Lower lobe of right lung (tissue), 2 donors: Measurements from ENCODE around the gene TMEM233. TPM values are rescaled to one million over a fixed set of nuclear protein-coding genes. Genes with fewer than 3 reads are reported as not detected.

Experiments
- ATAC-seq, 2 donors: fragments of 200-7000 bp; cut with Tn5 transposase; one replicate each; pipeline ENCODE4 v1.9.1; 2020 to 2022; ENCODE audit warnings: mild to moderate bottlenecking in 2 of 2, moderate library complexity in 2 of 2
- DNase-seq: peaks from one replicate; pipeline ENCODE4 v3.0.0-alpha.2; 2020
- H3K27ac ChIP-seq: fragments of 200-600 bp; one replicate; pipeline ENCODE4 v1.8.0; 2022
- H3K27me3 ChIP-seq: fragments of 200-600 bp; one replicate; pipeline ENCODE4 v1.8.0; 2022; ENCODE audit warnings: low read depth
- H3K36me3 ChIP-seq: fragments of 200-600 bp; one replicate; pipeline ENCODE4 v1.8.0; 2022; ENCODE audit warnings: mild to moderate bottlenecking
- H3K4me1 ChIP-seq: fragments of 200-600 bp; one replicate; pipeline ENCODE4 v1.8.0; 2022
- H3K4me3 ChIP-seq: fragments of 200-600 bp; one replicate; pipeline ENCODE4 v1.8.0; 2022; ENCODE audit warnings: mild to moderate bottlenecking
- H3K9me3 ChIP-seq: fragments of 200-600 bp; one replicate; pipeline ENCODE4 v1.8.0; 2022
- intact Hi-C: fragments of 100-400 bp; cut with DNase I; formaldehyde crosslinking; loops from one replicate; pipeline ENCODE4 v1.11.0; 2022
- long read RNA-seq: library from polyadenylated mRNA; unstranded; transcript quantifications from one replicate; pipeline ENCODE4 v2.0.0, GENCODE V29; 2021
- total RNA-seq: library from RNA; stranded (reverse); fragmentation: NEBNext Ultra II Directional; extraction: Animal tissue kit (Norgen Biotek cat#: 25700); gene quantifications from one replicate; pipeline ENCODE4 v1.2.1, GENCODE V29; 2021
- TF ChIP-seq, protein P1 (sequence below): fragments of 200-600 bp; IDR thresholded peaks from one replicate; pipeline ENCODE4 v1.8.0; 2022; ENCODE audit warnings: antibody characterized with exemption, mild to moderate bottlenecking
- donor health status: DM: no; HTN: yes; CAD: no; lungs with severe emphysema.

TMEM233 gene
- total RNA-seq = 0.47 TPM
- long read RNA-seq, partial matches to known transcripts = 0 of 2 reads
- long read RNA-seq, other reads (novel, unspliced or antisense) = 1 of 2 reads

DNA sequence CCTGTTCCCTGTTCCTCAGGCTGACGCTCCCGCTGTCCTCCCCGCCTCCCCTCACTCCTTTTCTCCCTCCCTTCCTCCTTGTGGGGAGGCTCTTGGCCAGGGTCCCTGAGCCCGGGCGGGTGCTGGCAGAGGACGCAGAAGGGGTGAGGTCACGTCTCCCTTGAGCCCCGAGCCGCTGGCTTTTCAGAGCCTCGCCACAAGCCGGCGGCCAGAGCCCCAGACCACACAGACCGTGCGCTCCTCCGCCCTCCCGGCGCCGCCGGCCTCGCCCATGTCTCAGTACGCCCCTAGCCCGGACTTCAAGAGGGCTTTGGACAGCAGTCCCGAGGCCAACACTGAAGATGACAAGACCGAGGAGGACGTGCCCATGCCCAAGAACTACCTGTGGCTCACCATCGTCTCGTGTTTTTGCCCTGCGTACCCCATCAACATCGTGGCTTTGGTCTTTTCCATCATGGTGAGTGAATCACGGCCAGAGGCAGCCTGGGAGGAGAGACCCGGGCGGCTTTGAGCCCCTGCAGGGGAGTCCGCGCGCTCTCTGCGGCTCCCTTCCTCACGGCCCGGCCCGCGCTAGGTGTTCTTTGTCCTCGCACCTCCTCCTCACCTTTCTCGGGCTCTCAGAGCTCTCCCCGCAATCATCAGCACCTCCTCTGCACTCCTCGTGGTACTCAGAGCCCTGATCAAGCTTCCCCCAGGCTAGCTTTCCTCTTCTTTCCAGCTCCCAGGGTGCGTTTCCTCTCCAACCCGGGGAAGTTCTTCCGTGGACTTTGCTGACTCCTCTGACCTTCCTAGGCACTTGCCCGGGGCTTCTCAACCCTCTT lies at the start of gene TMEM233:
TSS of gene TMEM233 (plus strand) at position 197 of the 821 bp plus-strand sequence. CDS start at position 272, 75 bp downstream.
- ATAC-seq (peak; percentile 29 to 43), DNase-seq (peak; percentile 46)
- Histone ChIP-seq H3K27ac (peak within 1 kb of the TSS; percentile 49), H3K36me3 (no peaks in the 10 kb centered on the region), H3K27me3 (peaks cover 36% of the 10 kb centered on the region), H3K4me3 (peak within 1 kb of the TSS; percentile 56), H3K4me1 (peaks cover 6% of the 10 kb centered on the region), H3K9me3 (no peaks in the 10 kb centered on the region)
- intact Hi-C loops = no loop called here
- TF ChIP-seq, protein P1, sequence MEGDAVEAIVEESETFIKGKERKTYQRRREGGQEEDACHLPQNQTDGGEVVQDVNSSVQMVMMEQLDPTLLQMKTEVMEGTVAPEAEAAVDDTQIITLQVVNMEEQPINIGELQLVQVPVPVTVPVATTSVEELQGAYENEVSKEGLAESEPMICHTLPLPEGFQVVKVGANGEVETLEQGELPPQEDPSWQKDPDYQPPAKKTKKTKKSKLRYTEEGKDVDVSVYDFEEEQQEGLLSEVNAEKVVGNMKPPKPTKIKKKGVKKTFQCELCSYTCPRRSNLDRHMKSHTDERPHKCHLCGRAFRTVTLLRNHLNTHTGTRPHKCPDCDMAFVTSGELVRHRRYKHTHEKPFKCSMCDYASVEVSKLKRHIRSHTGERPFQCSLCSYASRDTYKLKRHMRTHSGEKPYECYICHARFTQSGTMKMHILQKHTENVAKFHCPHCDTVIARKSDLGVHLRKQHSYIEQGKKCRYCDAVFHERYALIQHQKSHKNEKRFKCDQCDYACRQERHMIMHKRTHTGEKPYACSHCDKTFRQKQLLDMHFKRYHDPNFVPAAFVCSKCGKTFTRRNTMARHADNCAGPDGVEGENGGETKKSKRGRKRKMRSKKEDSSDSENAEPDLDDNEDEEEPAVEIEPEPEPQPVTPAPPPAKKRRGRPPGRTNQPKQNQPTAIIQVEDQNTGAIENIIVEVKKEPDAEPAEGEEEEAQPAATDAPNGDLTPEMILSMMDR = no peak

DNA sequence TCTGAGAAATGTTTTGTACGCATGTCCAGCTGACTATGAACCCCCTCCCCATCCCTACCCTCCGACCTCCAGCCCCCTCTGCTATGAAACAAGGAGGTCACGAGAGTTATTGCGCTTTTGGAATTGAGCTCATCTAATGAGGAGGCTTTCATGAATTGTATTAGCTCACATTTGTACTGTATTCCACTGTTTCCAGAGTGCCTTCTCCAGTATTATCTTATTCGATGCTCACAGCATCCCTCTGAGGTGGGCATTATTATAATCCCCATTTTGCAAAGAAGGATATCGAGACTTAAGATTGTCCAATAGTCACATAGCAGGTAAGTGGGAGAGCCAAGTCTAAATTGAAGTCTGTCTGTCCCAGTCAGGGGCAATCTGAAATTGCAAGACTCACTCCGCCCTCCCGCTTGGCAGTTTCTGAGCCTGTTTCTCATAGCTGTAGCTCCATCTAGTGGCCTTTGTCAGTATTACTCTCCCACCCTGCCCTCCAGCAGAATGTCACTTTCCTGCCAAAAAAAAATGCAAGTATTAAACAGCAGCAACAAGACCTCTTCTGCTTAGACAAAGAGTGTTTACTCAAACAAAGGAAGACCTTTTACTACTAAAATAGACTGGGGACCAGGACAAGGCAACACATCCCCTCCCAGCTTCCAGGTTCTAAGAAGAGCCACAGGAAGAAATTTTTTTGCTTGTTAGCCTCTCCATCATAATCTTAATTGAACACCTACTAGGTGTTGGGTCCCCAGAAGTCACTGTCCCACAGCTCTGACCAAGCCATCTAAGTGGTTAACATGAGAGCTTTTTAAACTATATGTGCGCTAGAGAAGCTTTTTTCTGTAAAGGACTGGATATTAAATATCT lies 48.6 kb upstream of the TMEM233 start:
- no peaks in the 10 kb centered on the region for H3K4me1 ChIP-seq
- ATAC-seq (peak; percentile 80 to 82), DNase-seq (peak; percentile 50)
- intact Hi-C loops = no loop called here
- no peaks in the 10 kb centered on the region for H3K27me3 ChIP-seq
- TF ChIP-seq, protein P1 = peak; percentile 87
- no peak overlapping the region for H3K27ac ChIP-seq
- no peaks in the 10 kb centered on the region for H3K9me3 ChIP-seq
- H3K4me3 ChIP-seq = no peak overlapping the region
- no peaks in the 10 kb centered on the region for H3K36me3 ChIP-seq

DNA sequence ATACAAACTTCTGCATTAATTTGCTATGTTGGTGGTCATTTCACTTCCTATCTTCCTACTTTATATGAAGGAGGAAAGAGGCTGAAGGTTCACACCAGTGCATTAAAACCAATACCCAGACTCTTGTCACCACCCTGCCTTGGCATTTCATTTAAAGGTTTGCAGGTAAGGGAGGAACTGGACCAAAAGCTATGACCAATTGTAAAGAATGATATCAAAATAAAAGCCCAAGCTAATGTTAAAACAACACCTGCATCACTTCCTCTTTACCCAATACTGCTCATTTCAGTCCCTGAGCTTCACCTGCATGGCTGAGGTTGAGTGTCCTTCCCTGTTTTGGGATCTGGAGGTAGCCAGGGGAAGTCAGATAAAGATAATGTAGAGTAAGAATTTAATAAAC lies 47.2 kb upstream of the TMEM233 start:
- ATAC-seq (no peak), DNase-seq (no peak)
- H3K27me3 ChIP-seq = no peaks in the 10 kb centered on the region
- no peaks in the 10 kb centered on the region for H3K4me1 ChIP-seq
- H3K4me3 ChIP-seq = no peak overlapping the region
- intact Hi-C loops = no loop called here
- TF ChIP-seq, protein P1 = no peak
- no peaks in the 10 kb centered on the region for H3K9me3 ChIP-seq
- no peak overlapping the region for H3K27ac ChIP-seq
- no peaks in the 10 kb centered on the region for H3K36me3 ChIP-seq

DNA sequence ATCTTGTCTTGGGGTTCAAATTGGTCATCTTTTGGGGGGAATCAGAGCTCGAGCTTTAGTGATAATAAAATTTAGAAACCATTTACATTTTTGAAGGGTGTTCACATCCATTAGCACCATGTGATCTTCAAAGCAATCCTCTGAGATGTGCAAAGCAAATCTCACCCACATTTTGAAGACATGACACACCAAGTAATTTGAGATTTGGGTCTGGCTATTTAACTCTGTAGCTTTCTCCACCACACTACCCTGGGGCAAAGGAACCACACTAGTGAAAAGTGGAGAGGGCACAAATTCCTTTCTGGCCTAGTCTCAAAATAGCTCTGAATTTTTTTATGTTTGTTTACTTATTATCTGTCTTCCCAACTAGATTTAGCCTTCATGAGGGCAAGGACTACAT lies 46.6 kb upstream of the TMEM233 start:
- no peaks in the 10 kb centered on the region for H3K27me3 ChIP-seq
- H3K27ac ChIP-seq = no peak overlapping the region
- no peaks in the 10 kb centered on the region for H3K4me1 ChIP-seq
- H3K36me3 ChIP-seq = no peaks in the 10 kb centered on the region
- TF ChIP-seq, protein P1 = no peak
- H3K4me3 ChIP-seq = no peak overlapping the region
- intact Hi-C loops = no loop called here
- no peak for DNase-seq
- no peaks in the 10 kb centered on the region for H3K9me3 ChIP-seq
- ATAC-seq = no peak

DNA sequence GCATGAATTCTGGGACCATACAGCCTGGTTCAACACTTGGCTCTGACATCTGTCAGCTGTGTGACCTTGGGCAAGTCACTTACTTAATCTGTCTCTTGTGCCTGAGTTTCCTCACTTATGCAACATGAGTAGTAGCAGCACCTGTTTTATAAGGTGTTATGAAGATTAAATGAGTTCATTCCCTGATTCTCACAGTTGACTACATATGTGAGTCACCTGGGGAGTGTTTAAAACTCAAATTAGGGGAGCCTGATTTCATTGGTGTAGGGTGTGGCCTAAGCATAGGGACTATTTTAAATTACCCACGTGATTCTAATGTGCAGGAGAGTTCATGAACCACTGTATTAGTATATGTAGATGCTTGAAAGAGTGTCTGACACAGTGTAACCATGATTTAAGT lies 36.7 kb upstream of the TMEM233 start:
- TF ChIP-seq, protein P1 = no peak
- Histone ChIP-seq H3K4me3 (no peak overlapping the region), H3K9me3 (no peaks in the 10 kb centered on the region), H3K27ac (no peak overlapping the region), H3K27me3 (no peaks in the 10 kb centered on the region), H3K36me3 (no peaks in the 10 kb centered on the region), H3K4me1 (no peaks in the 10 kb centered on the region)
- DNase-seq (no peak), ATAC-seq (no peak)
- intact Hi-C loops = no loop called here
